SK-N-SH (cell line): ENCODE data around the gene C14orf93. TPM values are rescaled to one million over a fixed set of nuclear protein-coding genes. Genes with fewer than 3 reads are reported as not detected.

Experiments
- CTCF ChIA-PET: fragments of 300-600, 350-600 bp; formaldehyde crosslinking; extraction: SDS; loops from one replicate; lab custom pipeline; 2021; lab: Yijun Ruan, JAX
- POLR2A ChIA-PET: fragments of 350-600 bp; sonication (Branson Sonifier 250); formaldehyde crosslinking; extraction: SDS; loops from one replicate; lab custom pipeline; 2020; ENCODE audit warnings: antibody characterized with exemption, inconsistent platforms; lab: Yijun Ruan, JAX
- DNase-seq: peaks from one replicate; pipeline ENCODE4 v3.0.0; 2012
- H2AFZ ChIP-seq: fragments of 200-600 bp; sonication (generic); 2 replicates; pipeline ENCODE4 v1.8.1; 2016; ENCODE audit warnings: antibody characterized with exemption, mild to moderate bottlenecking, low read depth
- H3F3A ChIP-seq: fragments of 200-600 bp; sonication (generic); replicated peaks from 2 replicates; pipeline ENCODE3; 2016; ENCODE audit warnings: antibody characterized with exemption, mild to moderate bottlenecking; ENCODE audit not compliant: insufficient read depth
- H3K27ac ChIP-seq, 2 experiments: fragments of 200-500 bp in 1 of 2; fragments of 200-600 bp in 1 of 2; sonication (Bioruptor generic) in 1 of 2; sonication (generic), shearing (Covaris generic) in 1 of 2; 2 replicates each; pipeline versions ENCODE4 v1.5.1 to v1.6.1; 2014 to 2016; ENCODE audit warnings: low read depth in 2 of 2, inconsistent platforms in 1 of 2, low read length in 1 of 2, mild to moderate bottlenecking in 1 of 2, mixed read lengths in 1 of 2
- H3K27me3 ChIP-seq: fragments of 200-600 bp; sonication (generic), shearing (Covaris generic); 2 replicates; pipeline ENCODE4 v1.6.1; 2016; ENCODE audit warnings: mixed run types; ENCODE audit not compliant: insufficient read depth
- H3K36me3 ChIP-seq, 2 experiments: fragments of 200-500 bp in 1 of 2; fragments of 200-600 bp in 1 of 2; sonication (Bioruptor generic) in 1 of 2; sonication (generic) in 1 of 2; replicated peaks in 1 of 2; 2 replicates each; pipeline versions ENCODE3 to v1.5.1; 2014 to 2016; ENCODE audit warnings: low read length in 1 of 2, mild to moderate bottlenecking in 1 of 2; ENCODE audit not compliant: insufficient read depth in 2 of 2, control insufficient read depth in 1 of 2
- H3K4me1 ChIP-seq, 2 experiments: fragments of 200-500 bp in 1 of 2; fragments of 200-600 bp in 1 of 2; sonication (Bioruptor generic) in 1 of 2; sonication (generic), shearing (Covaris generic) in 1 of 2; 2 replicates each; pipeline versions ENCODE4 v1.5.1 to v1.6.1; 2014 to 2016; ENCODE audit warnings: low read depth in 1 of 2, low read length in 1 of 2, mixed run types in 1 of 2; ENCODE audit not compliant: insufficient read depth in 2 of 2, control insufficient read depth in 1 of 2
- H3K4me2 ChIP-seq: fragments of 200-600 bp; sonication (generic), shearing (Covaris generic); 2 replicates; pipeline ENCODE4 v1.6.1; 2017; ENCODE audit warnings: mixed run types
- H3K4me3 ChIP-seq, 2 experiments: fragments of 200-500 bp in 1 of 2; fragments of 200-600 bp in 1 of 2; sonication (Bioruptor generic) in 1 of 2; sonication (generic), shearing (Covaris generic) in 1 of 2; 2 replicates each; pipeline versions ENCODE4 v1.5.1 to v1.8.1; 2014 to 2016; ENCODE audit warnings: low read depth in 2 of 2, inconsistent platforms in 1 of 2, low read length in 1 of 2, mild to moderate bottlenecking in 1 of 2, mixed read lengths in 1 of 2, moderate library complexity in 1 of 2
- H3K79me2 ChIP-seq: fragments of 200-600 bp; sonication (generic); 2 replicates; pipeline ENCODE4 v1.8.1; 2017; ENCODE audit warnings: mild to moderate bottlenecking; ENCODE audit not compliant: insufficient read depth
- H3K9ac ChIP-seq: fragments of 200-600 bp; sonication (generic); 2 replicates; pipeline ENCODE4 v1.6.1; 2017; ENCODE audit warnings: mixed run types
- H3K9me2 ChIP-seq: fragments of 200-600 bp; sonication (generic); 2 replicates; pipeline ENCODE4 v1.6.1; 2017; ENCODE audit warnings: mixed run types
- H3K9me3 ChIP-seq: fragments of 200-600 bp; sonication (generic); 2 replicates; pipeline ENCODE4 v1.6.1; 2017; ENCODE audit warnings: mixed run types, mild to moderate bottlenecking, moderate library complexity
- H4K20me1 ChIP-seq: fragments of 200-600 bp; sonication (generic); 2 replicates; pipeline ENCODE4 v1.6.1; 2017; ENCODE audit warnings: mild to moderate bottlenecking, mixed run types; ENCODE audit not compliant: insufficient read depth
- CHD2 ChIP-seq: fragments of 150-350 bp; IDR thresholded peaks from 2 replicates; pipeline ENCODE4 v1.6.1; 2018; ENCODE audit warnings: low read length; ENCODE audit not compliant: partially characterized antibody
- ELF1 ChIP-seq: IDR thresholded peaks from 2 replicates; pipeline ENCODE4 v1.4.0; 2012
- EZH2phosphoT487 ChIP-seq: fragments of 200-600 bp; sonication (generic); IDR thresholded peaks from 2 replicates; pipeline ENCODE4 v1.6.1; 2017; ENCODE audit warnings: low read depth, mixed run types, mild to moderate bottlenecking, antibody characterized with exemption, moderate library complexity, borderline replicate concordance
- FOXM1 ChIP-seq: IDR thresholded peaks from 2 replicates; pipeline ENCODE4 v1.4.0; 2012; ENCODE audit warnings: low read depth, mild to moderate bottlenecking
- GATA2 ChIP-seq: sonication (generic); formaldehyde crosslinking; IDR thresholded peaks from 2 replicates; pipeline ENCODE4 v1.5.0; 2020; ENCODE audit warnings: mild to moderate bottlenecking, missing genetic modification reagents
- MEF2A ChIP-seq: IDR thresholded peaks from 2 replicates; pipeline ENCODE4 v1.4.0; 2012; ENCODE audit warnings: low read depth, borderline replicate concordance
- MXI1 ChIP-seq: IDR thresholded peaks from 2 replicates; pipeline ENCODE4 v1.6.1; 2012; ENCODE audit warnings: mild to moderate bottlenecking, low read depth, low read length, improper control_type of control experiment
- POLR2AphosphoS5 ChIP-seq: IDR thresholded peaks from 2 replicates; pipeline ENCODE4 v1.6.1; 2012; ENCODE audit warnings: low read depth, low read length
- RCOR1 ChIP-seq: fragments of 150-350 bp; IDR thresholded peaks from 2 replicates; pipeline ENCODE4 v1.6.1; 2017; ENCODE audit warnings: antibody characterized with exemption, low read length
- SIN3A ChIP-seq: IDR thresholded peaks from 2 replicates; pipeline ENCODE4 v1.6.1; 2012; ENCODE audit warnings: low read depth, mild to moderate bottlenecking, low read length, moderate library complexity, borderline replicate concordance
- TAF1 ChIP-seq: IDR thresholded peaks from 2 replicates; pipeline ENCODE4 v1.6.1; 2012; ENCODE audit warnings: low read depth, mild to moderate bottlenecking, low read length, moderate library complexity, borderline replicate concordance
- TEAD4 ChIP-seq: IDR thresholded peaks from 2 replicates; pipeline ENCODE4 v1.4.0; 2012; ENCODE audit warnings: mild to moderate bottlenecking, borderline replicate concordance; ENCODE audit not compliant: insufficient read depth
- YY1 ChIP-seq: IDR thresholded peaks from 2 replicates; pipeline ENCODE4 v1.4.0; 2012; ENCODE audit warnings: low read depth, mild to moderate bottlenecking
- WGBS: methylation state at CpG from one replicate; pipeline ENCODE4 v1.1.6; 2017; ENCODE audit warnings: low lambda C conversion rate; 5-methylcytosine and 5-hydroxymethylcytosine counted together
- polyA plus RNA-seq, 3 experiments: library from polyadenylated mRNA; depleted of rRNA; stranded (reverse); fragments of >200 nt; gene quantifications; 2 replicates each; pipeline ENCODE4 v1.2.3, GENCODE V29; 2012
- TF ChIP-seq, protein P1 (sequence below): IDR thresholded peaks from 2 replicates; pipeline ENCODE4 v1.4.0; 2012; ENCODE audit warnings: low read depth, borderline replicate concordance
- TF ChIP-seq, protein P2 (sequence below): IDR thresholded peaks from 2 replicates; pipeline ENCODE4 v1.6.1; 2012; ENCODE audit warnings: mild to moderate bottlenecking, low read depth, low read length, moderate library complexity
- TF ChIP-seq, protein P3 (sequence below): fragments of 150-350 bp; IDR thresholded peaks from 2 replicates; pipeline ENCODE4 v1.6.1; 2016; ENCODE audit warnings: mild to moderate bottlenecking, low read depth, low read length

C14orf93 gene
- polyA plus RNA-seq, 1 of the 3 experiments (the other 2 are of a cell fraction) = 9.1 TPM

DNA sequence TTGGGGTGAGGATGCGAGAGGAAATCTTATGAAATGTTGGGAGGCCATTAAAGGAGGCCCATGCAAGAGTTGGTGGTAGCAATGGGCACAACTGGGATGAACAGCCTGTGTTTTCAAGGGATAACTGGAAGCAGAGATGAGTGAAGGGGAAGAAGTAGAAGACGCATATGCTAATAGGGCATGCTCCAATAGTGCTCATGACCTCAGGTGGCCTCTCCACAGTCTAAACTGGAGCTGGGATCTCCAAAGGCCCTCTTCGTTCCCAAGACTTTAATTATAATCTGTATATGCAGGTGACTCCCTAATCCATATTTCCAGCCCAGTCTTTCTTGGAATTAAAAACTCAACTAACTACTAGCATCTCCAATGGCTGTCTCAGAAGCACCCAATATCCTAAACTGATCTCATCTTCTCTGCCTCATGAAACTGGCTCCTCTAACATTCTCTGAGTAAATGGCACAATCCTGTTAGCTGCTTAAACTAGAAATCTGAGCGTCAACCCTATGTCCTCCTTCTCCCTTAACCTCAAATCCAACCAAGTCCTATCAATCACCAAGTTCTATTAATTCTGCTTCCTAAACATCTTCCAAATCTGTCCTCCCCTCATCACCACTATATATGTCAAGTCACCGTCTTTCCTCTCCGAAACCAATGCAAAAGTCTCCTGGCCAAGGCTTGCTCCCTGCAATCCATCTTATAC lies 24.8 kb downstream of the C14orf93 start:
- no peak overlapping the region for H3K27ac ChIP-seq
- H3K4me2 ChIP-seq = no peak overlapping the region
- TF ChIP-seq GATA2 = no peak
- TF ChIP-seq, protein P1, sequence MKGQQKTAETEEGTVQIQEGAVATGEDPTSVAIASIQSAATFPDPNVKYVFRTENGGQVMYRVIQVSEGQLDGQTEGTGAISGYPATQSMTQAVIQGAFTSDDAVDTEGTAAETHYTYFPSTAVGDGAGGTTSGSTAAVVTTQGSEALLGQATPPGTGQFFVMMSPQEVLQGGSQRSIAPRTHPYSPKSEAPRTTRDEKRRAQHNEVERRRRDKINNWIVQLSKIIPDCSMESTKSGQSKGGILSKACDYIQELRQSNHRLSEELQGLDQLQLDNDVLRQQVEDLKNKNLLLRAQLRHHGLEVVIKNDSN = no peak
- no peak for TF ChIP-seq MEF2A
- TF ChIP-seq TAF1 = no peak
- TF ChIP-seq, all 33 proteins: peak for 0
- Histone ChIP-seq H4K20me1 (no peaks in the 10 kb centered on the region), H3K9ac (no peak overlapping the region), H3K9me3 (no peaks in the 10 kb centered on the region), H3F3A (peaks cover 3% of the 10 kb centered on the region), H3K79me2 (peaks cover 34% of the 10 kb centered on the region), H3K27me3 (no peaks in the 10 kb centered on the region), H3K9me2 (no peaks in the 10 kb centered on the region), H2AFZ (no peak overlapping the region), H3K4me3 (no peak overlapping the region), H3K4me1 (peaks cover 3 to 11% of the 10 kb centered on the region in 2 experiments), H3K36me3 (no peaks in the 10 kb centered on the region)
- no peak for DNase-seq
- ChIA-PET CTCF (interaction anchor here (0.9 to 34.9 kb wide), 16 partner anchors 10 to 428 kb away, joined by 3 to 1566 read pairs (median 8); partner anchors contain the start of genes CDH24, PRMT5 and PSMB11), POLR2A (interaction anchor here (0.9 to 1.7 kb wide), 2 partner anchors 11 to 73 kb away, joined by 3 to 10 read pairs; no protein-coding TSS in a partner anchor)
- 87% methylated on average over 6 of the region's 6 CpGs for WGBS

GRCh38 chr14:22982477-22983245 lies 27.3 kb downstream of the C14orf93 start, which contains the start of gene AJUBA:
AJUBA (minus strand) TSS chr14:22982551; CDS start chr14:22982266, 285 bp downstream.
- H4K20me1 ChIP-seq = no peaks in the 10 kb centered on the region
- peaks cover 56% of the 10 kb centered on the region for H3K79me2 ChIP-seq
- peak; percentile 92 for DNase-seq
- H3K27ac ChIP-seq = peak within 1 kb of the TSS; percentile 48 to 92
- H3K9me3 ChIP-seq = no peaks in the 10 kb centered on the region
- H3K36me3 ChIP-seq = peaks cover 0 to 4% of the 10 kb centered on the region in 2 experiments
- no peaks in the 10 kb centered on the region for H3K27me3 ChIP-seq
- H3K4me3 ChIP-seq = peak within 1 kb of the TSS; percentile 82 to 88
- H3K9ac ChIP-seq = peak within 1 kb of the TSS; percentile 87
- peaks cover 17% of the 10 kb centered on the region for H3F3A ChIP-seq
- ChIA-PET CTCF (interaction anchor here (0.7 to 34.9 kb wide), 21 partner anchors 8 to 426 kb away, joined by 3 to 1566 read pairs (median 4); partner anchors contain the start of genes CDH24, HAUS4, PRMT5 and PSMB11), POLR2A (interaction anchor here (0.6 to 1.6 kb wide), 4 partner anchors 26 to 75 kb away, joined by 3 to 7 read pairs (median 3); partner anchors contain the start of genes CDH24 and HAUS4)
- H2AFZ ChIP-seq = peak within 1 kb of the TSS; percentile 55
- 2% methylated on average over 36 of the region's 48 CpGs for WGBS
- peak within 1 kb of the TSS; percentile 94 for H3K4me2 ChIP-seq
- peaks cover 25 to 36% of the 10 kb centered on the region in 2 experiments for H3K4me1 ChIP-seq
- H3K9me2 ChIP-seq = no peaks in the 10 kb centered on the region
- TF ChIP-seq RCOR1 = peak; percentile 63
- peak; percentile 34; the same call in 1 of the 2 replicates for TF ChIP-seq SIN3A
- TF ChIP-seq TAF1 = peak; percentile 80
- TF ChIP-seq CHD2 = peak; percentile 92
- TF ChIP-seq YY1 = peak; percentile 75
- TF ChIP-seq, protein P2, sequence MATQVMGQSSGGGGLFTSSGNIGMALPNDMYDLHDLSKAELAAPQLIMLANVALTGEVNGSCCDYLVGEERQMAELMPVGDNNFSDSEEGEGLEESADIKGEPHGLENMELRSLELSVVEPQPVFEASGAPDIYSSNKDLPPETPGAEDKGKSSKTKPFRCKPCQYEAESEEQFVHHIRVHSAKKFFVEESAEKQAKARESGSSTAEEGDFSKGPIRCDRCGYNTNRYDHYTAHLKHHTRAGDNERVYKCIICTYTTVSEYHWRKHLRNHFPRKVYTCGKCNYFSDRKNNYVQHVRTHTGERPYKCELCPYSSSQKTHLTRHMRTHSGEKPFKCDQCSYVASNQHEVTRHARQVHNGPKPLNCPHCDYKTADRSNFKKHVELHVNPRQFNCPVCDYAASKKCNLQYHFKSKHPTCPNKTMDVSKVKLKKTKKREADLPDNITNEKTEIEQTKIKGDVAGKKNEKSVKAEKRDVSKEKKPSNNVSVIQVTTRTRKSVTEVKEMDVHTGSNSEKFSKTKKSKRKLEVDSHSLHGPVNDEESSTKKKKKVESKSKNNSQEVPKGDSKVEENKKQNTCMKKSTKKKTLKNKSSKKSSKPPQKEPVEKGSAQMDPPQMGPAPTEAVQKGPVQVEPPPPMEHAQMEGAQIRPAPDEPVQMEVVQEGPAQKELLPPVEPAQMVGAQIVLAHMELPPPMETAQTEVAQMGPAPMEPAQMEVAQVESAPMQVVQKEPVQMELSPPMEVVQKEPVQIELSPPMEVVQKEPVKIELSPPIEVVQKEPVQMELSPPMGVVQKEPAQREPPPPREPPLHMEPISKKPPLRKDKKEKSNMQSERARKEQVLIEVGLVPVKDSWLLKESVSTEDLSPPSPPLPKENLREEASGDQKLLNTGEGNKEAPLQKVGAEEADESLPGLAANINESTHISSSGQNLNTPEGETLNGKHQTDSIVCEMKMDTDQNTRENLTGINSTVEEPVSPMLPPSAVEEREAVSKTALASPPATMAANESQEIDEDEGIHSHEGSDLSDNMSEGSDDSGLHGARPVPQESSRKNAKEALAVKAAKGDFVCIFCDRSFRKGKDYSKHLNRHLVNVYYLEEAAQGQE = no peak
- TF ChIP-seq EZH2phosphoT487 = no peak
- TF ChIP-seq FOXM1 = 0 out of 2 replicates have a peak, but pooled peaks have one; percentile 36
- TF ChIP-seq TEAD4 = peak; percentile 93
- TF ChIP-seq, protein P1 = 0 out of 2 replicates have a peak, but pooled peaks have one; percentile 14
- TF ChIP-seq ELF1 = no peak
- TF ChIP-seq GATA2 = no peak
- TF ChIP-seq MXI1 = peak; percentile 81; the same call in 1 of the 2 replicates
- TF ChIP-seq, protein P3, sequence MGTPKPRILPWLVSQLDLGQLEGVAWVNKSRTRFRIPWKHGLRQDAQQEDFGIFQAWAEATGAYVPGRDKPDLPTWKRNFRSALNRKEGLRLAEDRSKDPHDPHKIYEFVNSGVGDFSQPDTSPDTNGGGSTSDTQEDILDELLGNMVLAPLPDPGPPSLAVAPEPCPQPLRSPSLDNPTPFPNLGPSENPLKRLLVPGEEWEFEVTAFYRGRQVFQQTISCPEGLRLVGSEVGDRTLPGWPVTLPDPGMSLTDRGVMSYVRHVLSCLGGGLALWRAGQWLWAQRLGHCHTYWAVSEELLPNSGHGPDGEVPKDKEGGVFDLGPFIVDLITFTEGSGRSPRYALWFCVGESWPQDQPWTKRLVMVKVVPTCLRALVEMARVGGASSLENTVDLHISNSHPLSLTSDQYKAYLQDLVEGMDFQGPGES = no peak
- TF ChIP-seq POLR2AphosphoS5 = peak; percentile 55; the same call in 1 of the 2 replicates
